Esophagus muscularis mucosa (tissue), 4 donors: ENCODE data around the gene BRF1. TPM values are rescaled to one million over a fixed set of nuclear protein-coding genes. Genes with fewer than 3 reads are reported as not detected.
A peak's percentile ranks its signal among the peaks of the same experiment; 100 is the strongest.

ENCODE experiments used
- DNase-seq: peaks from one replicate; pipeline ENCODE4 v3.0.0-alpha.2; 2017; ENCODE audit errors: extremely low spot score
- H3K27ac ChIP-seq, 4 donors: fragments of 200-600 bp; sonication (generic); replicated peaks in 1 of 4; 1 replicate in 3 of 4; 2 replicates in 1 of 4; pipeline ENCODE4 v1.5.1; 2016 to 2019; ENCODE audit warnings: mild to moderate bottlenecking in 1 of 4
- H3K27me3 ChIP-seq, 4 donors: fragments of 200-600 bp; sonication (generic); one replicate each; pipeline versions ENCODE4 v1.5.1 to v1.6.0; 2016 to 2019
- H3K36me3 ChIP-seq, 4 donors: fragments of 200-600 bp; sonication (generic); one replicate each; pipeline ENCODE4 v1.5.1; 2016 to 2019
- H3K4me1 ChIP-seq, 4 donors: fragments of 200-600 bp; sonication (generic); one replicate each; pipeline ENCODE4 v1.5.1; 2016 to 2019
- H3K4me3 ChIP-seq, 4 donors: fragments of 200-600 bp; sonication (generic); 1 replicate in 2 of 4; 2 replicates in 2 of 4; pipeline ENCODE4 v1.5.1; 2016 to 2019; ENCODE audit warnings: mild to moderate bottlenecking in 4 of 4, moderate library complexity in 1 of 4
- H3K9me3 ChIP-seq, 4 donors: fragments of 200-600 bp; sonication (generic); 1 replicate in 3 of 4; 2 replicates in 1 of 4; pipeline ENCODE4 v1.5.1; 2016 to 2019
- CTCF ChIP-seq, 3 experiments: fragments of 200-600 bp in 2 of 3; fragments of 450-650 bp in 1 of 3; sonication (generic) in 2 of 3; IDR thresholded peaks; one replicate each; pipeline ENCODE4 v1.5.1; 2017 to 2019; ENCODE audit warnings: antibody characterized with exemption in 3 of 3, mild to moderate bottlenecking in 2 of 3, moderate library complexity in 1 of 3
- EP300 ChIP-seq: sonication (generic); formaldehyde crosslinking; IDR thresholded peaks from one replicate; pipeline ENCODE4 v1.6.1; 2017; ENCODE audit warnings: antibody characterized with exemption
- POLR2A ChIP-seq: fragments of 450-650 bp; IDR thresholded peaks from one replicate; pipeline ENCODE4 v1.6.1; 2017; ENCODE audit warnings: antibody characterized with exemption, moderate library complexity, mild to moderate bottlenecking, low read depth
- POLR2AphosphoS5 ChIP-seq, 2 donors: sonication (generic); formaldehyde crosslinking; IDR thresholded peaks; one replicate each; pipeline ENCODE4 v1.6.1; 2017; ENCODE audit warnings: antibody characterized with exemption in 2 of 2
- WGBS: methylation state at CpG from one replicate; pipeline ENCODE4 v1.1.5; 2018; 5-methylcytosine and 5-hydroxymethylcytosine counted together
- intact Hi-C: fragments of 100-400 bp; cut with DNase I; formaldehyde crosslinking; loops from one replicate; pipeline ENCODE4 v1.15.1; 2023
- total RNA-seq, 4 donors: library from RNA; depleted of rRNA; stranded (reverse); fragments of >200 nt; gene quantifications; one replicate each; pipeline versions ENCODE4 v1.1.0 to v1.2.1, GENCODE V29; 2016

The BRF1 gene
- total RNA-seq, 4 donors from 2014 or later: 23.0 to 47.3 (median 41.4) TPM

DNA sequence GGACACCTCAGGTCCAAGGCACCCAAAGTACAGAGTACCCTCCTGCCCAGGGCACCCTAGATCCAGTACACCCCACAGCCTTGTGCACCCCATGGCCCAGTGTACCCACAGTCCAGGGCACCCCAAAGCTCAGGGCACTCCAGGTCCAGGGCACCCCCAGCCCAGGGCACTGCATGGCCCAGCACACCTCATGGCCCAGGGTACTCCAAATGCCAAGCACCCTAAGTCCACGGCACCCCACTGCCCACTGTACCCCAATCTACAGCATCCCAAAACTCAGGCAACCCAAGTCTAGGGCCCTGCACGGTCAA, 138.2 kb downstream of the BRF1 start:
- intact Hi-C loops: no loop called here
- H3K9me3 ChIP-seq: no peaks in the 10 kb centered on the region
- H3K4me3 ChIP-seq: no peak overlapping the region
- 100% methylated on average over 2 of the region's 2 CpGs for WGBS
- peaks cover 0 to 6% (median 0%) of the 10 kb centered on the region in 4 donors for H3K36me3 ChIP-seq
- peaks cover 8 to 36% (median 14%) of the 10 kb centered on the region in 4 donors for H3K4me1 ChIP-seq
- DNase-seq: no peak
- H3K27ac ChIP-seq: no peak overlapping the region
- H3K27me3 ChIP-seq: peaks cover 0 to 64% (median 4%) of the 10 kb centered on the region in 4 donors
- TF ChIP-seq POLR2A (no peak), EP300 (no peak), POLR2AphosphoS5 (IDR thresholded peaks at IDR 0.05) (no peak), CTCF (IDR thresholded peaks at IDR 0.05) (no peak)

GRCh38 chr14:105161964-105162668, 138.7 kb downstream of the BRF1 start:
- DNase-seq: peak; percentile 95
- Histone ChIP-seq H3K27me3 (peaks cover 0 to 59% (median 3%) of the 10 kb centered on the region in 4 donors), H3K9me3 (no peaks in the 10 kb centered on the region), H3K27ac (no peak overlapping the region), H3K4me3 (no peak overlapping the region), H3K4me1 (peaks cover 4 to 35% (median 9%) of the 10 kb centered on the region in 4 donors), H3K36me3 (peaks cover 0 to 12% (median 0%) of the 10 kb centered on the region in 4 donors)
- WGBS: 93% methylated on average over 10 of the region's 10 CpGs
- TF ChIP-seq EP300 (no peak), CTCF (IDR thresholded peaks at IDR 0.05) (no peak), POLR2AphosphoS5 (IDR thresholded peaks at IDR 0.05) (no peak), POLR2A (no peak)
- intact Hi-C loops: no loop called here

GRCh38 chr14:105161309-105161708, 139.5 kb downstream of the BRF1 start:
- TF ChIP-seq CTCF (IDR thresholded peaks at IDR 0.05) (no peak), EP300 (no peak), POLR2AphosphoS5 (IDR thresholded peaks at IDR 0.05) (no peak), POLR2A (no peak)
- no peak overlapping the region for H3K4me3 ChIP-seq
- intact Hi-C loops: no loop called here
- peaks cover 0 to 51% (median 0%) of the 10 kb centered on the region in 4 donors for H3K27me3 ChIP-seq
- no peaks in the 10 kb centered on the region for H3K9me3 ChIP-seq
- peaks cover 0 to 15% (median 0%) of the 10 kb centered on the region in 4 donors for H3K36me3 ChIP-seq
- no peak for DNase-seq
- H3K4me1 ChIP-seq: peaks cover 0 to 27% (median 2%) of the 10 kb centered on the region in 4 donors
- no peak overlapping the region for H3K27ac ChIP-seq
- 75% methylated on average over 12 of the region's 15 CpGs for WGBS

DNA sequence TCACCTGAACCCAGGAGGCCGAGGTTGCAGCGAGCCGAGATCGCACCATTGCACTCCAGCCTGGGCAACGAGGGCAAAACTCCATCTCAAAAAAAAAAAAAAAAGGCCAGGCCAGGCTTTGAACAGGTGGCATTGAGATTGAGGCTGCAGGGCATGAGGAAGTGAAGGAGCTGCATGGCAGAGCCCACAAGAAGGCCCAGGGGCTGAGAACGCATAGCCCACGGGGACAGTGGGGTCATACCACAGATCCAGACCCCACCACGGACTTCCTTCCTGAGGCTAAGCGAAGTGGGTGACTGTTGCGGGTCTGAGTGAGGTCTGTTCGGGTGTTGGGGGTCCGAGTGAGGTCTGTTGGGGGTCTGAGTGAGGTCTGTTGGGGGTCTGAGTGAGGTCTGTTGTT, 140.0 kb downstream of the BRF1 start:
- Histone ChIP-seq H3K36me3 (peaks cover 0 to 17% (median 0%) of the 10 kb centered on the region in 4 donors), H3K4me1 (peaks cover 0 to 22% (median 0%) of the 10 kb centered on the region in 4 donors), H3K27ac (no peak overlapping the region), H3K4me3 (no peak overlapping the region), H3K27me3 (peaks cover 0 to 45% (median 0%) of the 10 kb centered on the region in 4 donors), H3K9me3 (no peaks in the 10 kb centered on the region)
- intact Hi-C loops: no loop called here
- no peak for DNase-seq
- no peak for TF ChIP-seq CTCF (IDR thresholded peaks at IDR 0.05)
- no peak for TF ChIP-seq POLR2AphosphoS5 (IDR thresholded peaks at IDR 0.05)
- no peak for TF ChIP-seq EP300
- no peak for TF ChIP-seq POLR2A
- WGBS: 75% methylated on average over 12 of the region's 12 CpGs

- H3K36me3 ChIP-seq: peaks cover 0 to 26% (median 2%) of the 10 kb centered on the region in 4 donors
- no peaks in the 10 kb centered on the region for H3K9me3 ChIP-seq
- H3K4me1 ChIP-seq: peaks cover 0 to 17% (median 2%) of the 10 kb centered on the region in 4 donors
- no peak overlapping the region for H3K4me3 ChIP-seq
- 86% methylated on average over 14 of the region's 14 CpGs for WGBS
- H3K27me3 ChIP-seq: peaks cover 0 to 31% (median 0%) of the 10 kb centered on the region in 4 donors
- H3K27ac ChIP-seq: no peak overlapping the region
- no peak for DNase-seq
- intact Hi-C loops: no loop called here
- no peak for TF ChIP-seq EP300
- TF ChIP-seq POLR2A: no peak
- TF ChIP-seq POLR2AphosphoS5 (IDR thresholded peaks at IDR 0.05): no peak
- TF ChIP-seq CTCF (IDR thresholded peaks at IDR 0.05): no peak
Observed at GRCh38 chr14:105159344-105159743, 141.5 kb downstream of the BRF1 start.
